HuH-7 (cell line): ENCODE data around the gene ZNF519.
"Not testable (repeated sequence)": the region's sequence is repeated elsewhere in the genome, so short reads cannot be mapped to it uniquely, and the experiment has no call there.

Source experiments
- DNase-seq: peaks from one replicate; pipeline ENCODE4 v3.0.0; 2011; ENCODE audit warnings: low spot score

Gene ZNF519

DNA sequence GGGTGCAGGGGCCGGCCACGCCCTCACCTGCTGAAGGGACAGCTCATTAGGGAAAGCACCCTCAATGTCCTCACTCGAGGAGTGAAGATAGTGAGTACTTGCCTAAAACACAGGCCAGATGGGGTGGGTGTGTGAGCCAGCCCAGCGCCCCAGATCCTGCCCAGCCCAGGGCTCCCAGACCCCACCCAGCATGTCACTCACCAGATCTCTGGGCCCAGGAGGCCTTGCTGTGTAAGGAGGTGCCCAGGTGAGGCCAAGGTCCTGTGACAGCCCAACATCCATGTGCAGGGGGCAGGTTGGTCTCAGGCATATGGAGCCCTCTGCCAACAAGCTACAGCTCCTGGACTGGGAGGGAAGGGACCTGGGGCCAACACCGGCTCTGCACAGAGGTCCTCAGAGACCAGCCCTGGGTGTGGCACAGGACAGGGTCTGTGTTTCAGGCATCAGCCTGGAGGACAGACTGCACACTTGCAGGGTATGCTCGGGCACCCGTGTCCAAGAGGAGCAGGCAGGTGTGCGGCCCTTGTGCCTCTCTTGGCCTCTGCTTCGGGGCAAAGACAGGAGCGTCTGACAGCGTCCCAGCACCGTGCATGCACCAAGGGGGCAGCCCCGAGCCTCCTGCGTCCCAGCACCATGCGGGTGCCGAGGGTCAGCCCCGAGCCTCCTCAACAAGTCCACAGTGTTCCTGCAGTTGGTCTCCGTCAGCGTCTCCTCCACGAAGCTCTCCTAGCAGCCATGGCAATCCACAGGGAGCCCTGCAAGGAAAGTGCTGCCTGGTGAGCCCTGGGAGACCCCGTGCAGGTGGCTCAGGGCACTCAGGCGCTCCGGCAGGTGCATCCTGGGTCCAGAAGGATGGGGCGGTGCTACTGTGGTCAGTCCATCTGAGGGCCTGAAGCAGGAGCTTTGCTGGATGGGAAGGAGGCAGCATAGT lies 16.0 kb upstream of the ZNF519 start:
- not testable (repeated sequence) for DNase-seq

- not testable (repeated sequence) for DNase-seq
These were observed 14.5 kb upstream of the ZNF519 start for GRCh38 chr18:14146771-14147170.

- not testable (repeated sequence) for DNase-seq
These were observed 13.5 kb upstream of the ZNF519 start for GRCh38 chr18:14145581-14146338.

DNA sequence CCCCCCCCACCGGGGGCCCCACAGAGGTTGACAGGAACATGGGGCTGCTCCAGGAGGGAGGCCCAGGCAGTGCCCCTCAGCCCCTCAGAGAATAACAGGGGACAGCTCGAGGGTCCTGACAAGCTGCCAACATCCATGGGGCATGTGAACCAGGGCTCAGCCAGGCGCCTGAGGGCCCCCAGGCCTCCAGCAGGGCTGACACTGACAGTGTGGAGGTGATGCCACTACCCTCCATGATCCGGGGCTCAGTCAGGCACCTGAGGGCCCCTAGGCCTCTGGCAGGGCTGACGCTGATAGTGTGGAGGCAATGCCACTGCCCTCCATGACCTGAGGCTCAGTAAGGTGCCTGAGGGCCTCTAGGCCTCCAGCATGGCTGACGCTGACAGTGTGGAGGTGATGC lies 12.8 kb upstream of the ZNF519 start:
- not testable (repeated sequence) for DNase-seq

DNA sequence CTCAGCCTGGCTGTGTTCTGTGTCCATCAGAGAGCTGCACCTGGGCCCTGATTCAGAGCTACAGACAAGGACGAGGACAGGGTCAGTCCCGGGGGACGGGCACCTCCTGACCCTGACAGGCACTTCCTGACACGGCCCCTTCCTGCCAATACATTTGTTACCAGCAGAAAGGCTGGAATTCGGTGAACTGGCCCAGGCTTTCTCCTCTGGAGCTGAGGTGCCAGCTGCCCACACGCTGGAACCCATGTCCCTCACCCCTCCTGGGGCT lies 12.3 kb upstream of the ZNF519 start:
- no peak for DNase-seq

DNA sequence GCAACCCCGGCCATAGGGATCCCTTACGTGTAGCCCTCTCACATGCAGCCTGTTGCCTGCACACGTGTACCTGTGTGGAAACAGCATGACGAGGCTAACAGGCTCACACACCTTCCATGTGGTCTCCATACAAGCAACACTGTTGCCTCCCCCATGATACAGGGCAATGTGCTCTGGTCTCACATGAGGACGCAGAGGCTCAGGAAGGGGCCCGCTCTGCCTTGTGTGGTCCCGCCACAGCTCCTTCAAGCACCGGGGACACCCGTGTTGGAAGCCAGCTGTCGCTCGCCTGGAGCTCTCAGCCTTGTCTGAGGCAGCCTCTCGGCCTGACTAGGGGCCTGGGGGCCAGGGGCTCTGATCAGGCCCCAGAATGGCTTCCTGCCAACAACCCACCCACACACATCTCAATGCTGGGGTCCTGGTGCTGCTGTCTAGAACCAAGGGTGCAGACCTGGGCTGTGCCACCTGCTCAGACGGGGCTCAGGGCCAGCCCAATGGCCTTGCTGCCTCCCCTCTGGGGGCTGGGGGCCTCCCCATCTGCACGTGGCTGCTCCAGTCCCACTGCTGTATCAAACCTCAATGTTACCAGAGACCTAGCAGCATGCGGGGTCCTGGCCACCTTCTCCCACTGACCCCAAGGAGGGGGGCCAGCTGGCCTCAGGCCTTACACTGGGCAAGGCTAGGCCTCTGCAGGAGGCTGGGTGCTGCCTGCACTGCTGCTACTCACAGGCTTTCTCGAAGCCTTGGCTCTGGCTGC lies 11.8 kb upstream of the ZNF519 start:
- DNase-seq = not testable (repeated sequence)

GRCh38 chr18:14143396-14143795 lies 11.2 kb upstream of the ZNF519 start:
- not testable (repeated sequence) for DNase-seq

DNA sequence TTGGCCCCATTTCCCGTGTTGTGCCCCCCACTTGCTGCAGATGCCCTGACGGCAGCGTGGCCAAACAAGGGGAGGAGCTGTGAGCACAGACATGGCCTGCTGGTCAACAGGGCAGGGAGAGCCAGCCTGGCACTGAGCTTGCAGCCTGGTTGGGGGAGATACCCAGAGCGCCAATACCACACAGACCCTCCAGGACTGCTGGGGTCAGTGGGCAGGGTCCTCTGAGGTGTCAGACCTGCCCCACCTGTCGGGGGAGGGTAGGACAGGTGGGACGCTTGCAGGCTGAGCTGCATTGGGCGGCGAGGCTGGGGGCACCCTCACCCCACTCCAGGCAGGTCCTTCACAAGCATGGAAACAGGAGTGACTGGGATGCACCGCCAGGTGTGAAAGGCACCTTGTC lies 9.9 kb upstream of the ZNF519 start:
- DNase-seq = not testable (repeated sequence)

DNA sequence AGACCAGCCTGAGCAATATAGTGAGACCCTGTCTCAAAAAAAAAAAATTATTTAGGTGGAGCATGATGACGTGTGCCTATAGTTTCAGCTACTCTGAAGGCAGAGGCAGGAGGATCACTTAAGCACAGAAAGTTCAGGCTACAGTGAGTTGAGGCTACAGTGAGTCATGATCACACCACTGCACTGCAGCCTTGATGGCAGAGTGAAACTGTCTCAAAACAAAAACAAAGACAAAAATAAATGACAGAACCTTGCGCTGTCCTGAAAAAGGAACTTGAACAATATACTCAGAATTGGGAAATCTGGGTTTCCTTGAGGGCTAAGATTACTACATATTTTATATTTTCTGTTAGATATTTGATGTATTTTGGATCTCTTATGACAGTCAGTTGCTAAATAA lies 7.3 kb upstream of the ZNF519 start:
- not testable (repeated sequence) for DNase-seq

DNA sequence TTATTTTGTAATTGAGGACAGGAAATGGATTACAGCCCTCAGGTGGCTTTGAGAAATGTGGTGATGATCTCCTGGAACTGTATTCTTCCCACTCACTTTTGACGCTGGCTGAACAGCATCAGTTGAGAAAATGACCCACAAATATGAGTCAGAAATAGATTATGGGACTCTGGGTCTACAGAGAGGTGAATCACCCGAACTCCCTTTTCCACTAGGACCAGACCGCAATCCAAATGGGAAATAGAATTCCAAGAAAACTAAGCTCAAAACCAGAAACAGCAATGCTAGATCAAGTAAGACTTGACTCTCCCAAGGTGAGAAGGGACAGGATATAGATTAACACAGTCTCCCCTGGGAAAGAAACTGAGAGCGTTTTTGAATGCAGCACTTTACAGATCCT lies 5.7 kb upstream of the ZNF519 start:
- not testable (repeated sequence) for DNase-seq

DNA sequence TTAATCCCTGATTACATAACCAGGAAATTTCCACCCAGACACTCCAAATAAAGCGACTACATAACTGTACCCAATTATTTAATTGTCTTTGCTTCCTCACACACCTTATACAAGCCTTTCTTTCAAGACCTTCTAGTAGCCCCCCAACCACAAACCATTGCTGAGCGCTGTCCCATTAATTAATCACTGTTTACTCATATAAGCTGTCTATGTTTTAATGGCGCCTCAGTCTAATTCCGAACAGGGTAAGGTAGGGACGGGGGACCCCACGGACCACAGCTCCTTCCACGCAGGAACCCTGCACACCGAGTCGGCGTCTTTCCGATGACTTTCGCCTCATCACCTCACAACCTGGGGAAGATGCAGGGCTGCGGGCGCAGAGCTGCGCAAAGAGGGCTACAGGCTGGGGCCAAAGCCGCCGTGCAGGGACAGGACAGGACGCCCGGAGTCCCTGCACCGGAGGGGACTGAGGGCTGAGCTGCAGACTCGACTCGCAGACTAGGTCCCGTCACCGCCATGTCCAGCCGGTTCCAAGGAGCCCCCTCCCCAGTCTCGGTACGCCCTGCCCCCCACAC lies 452 bp downstream of the ZNF519 start:
- not testable (repeated sequence) for DNase-seq

DNA sequence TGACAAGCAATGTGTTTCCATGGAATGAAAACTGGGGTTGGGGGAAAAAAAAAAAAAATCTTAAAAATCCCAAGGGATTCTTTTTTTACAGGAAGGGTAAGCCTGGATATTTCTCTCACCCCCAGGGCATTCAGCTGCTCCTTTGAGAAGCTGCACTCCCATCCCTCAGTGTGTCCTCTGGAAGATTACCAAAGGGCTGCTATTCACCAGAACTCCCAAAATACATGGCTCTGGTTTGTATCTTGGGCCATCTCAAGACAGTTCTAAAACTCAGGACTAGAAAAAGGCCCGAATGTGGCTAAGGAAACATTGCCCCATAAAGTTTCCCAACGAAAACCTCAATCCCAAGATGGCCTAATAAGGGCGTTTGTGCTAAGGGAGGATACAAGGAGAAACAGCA lies 1.4 kb downstream of the ZNF519 start:
- DNase-seq = not testable (repeated sequence)

DNA sequence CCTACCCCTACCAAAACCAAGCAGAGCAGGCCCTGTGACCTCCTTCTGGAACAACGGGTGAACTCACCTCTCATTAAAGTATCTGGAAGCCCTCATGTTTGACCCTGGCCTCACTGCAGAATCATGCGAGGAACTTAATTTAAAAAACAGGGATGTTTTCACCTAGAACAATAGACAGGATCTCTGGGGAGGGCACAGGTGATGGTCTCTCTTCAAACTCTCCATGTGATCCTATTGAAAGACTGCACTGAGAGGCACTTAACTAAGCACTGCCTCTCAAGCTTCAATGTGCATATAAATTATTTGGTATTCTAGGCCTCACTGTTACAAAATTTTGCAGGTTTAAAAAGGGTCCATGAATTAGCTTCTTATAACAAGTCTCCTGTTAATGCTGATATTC lies 7.5 kb downstream of the ZNF519 start:
- no peak for DNase-seq

DNA sequence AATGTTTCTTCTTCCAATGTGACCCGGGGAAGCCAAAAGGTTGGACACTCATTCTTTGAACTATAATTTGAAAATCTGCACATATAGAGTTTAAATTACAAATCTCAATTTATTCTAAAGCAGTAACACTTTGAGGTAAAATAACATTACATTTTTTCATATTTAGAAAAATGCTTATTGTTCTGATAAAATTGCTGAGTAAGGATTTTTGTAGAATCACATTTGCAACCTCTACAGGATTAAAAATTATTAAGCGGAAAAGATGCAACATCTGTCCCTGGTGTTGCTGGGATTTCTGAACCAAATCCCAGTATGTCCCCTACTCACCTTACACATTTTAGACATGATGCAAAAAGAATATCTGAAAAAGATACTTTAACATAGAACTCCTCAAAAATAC lies 10.1 kb downstream of the ZNF519 start:
- DNase-seq = no peak

- DNase-seq = no peak
These were observed 11.3 kb downstream of the ZNF519 start for GRCh38 chr18:14120926-14121325.

DNA sequence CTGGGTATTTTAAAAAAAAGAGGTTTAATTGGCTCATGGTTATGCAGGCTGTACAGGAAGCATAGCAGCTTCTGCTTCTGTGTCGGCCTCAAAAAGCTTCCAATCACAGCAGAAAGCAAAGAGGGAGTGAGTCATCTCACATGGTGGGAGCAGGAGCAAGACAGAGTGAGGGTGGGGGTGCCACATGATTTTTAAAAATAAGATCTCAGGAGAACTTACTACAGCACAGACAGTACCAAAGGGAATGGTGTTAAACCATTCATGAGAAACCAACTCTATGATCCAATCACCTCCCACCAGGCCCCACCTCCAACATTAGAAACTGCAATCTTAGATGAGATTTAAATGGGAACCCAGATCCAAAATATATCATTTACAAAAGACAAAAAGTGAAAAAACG lies 14.6 kb downstream of the ZNF519 start:
- DNase-seq = no peak

DNA sequence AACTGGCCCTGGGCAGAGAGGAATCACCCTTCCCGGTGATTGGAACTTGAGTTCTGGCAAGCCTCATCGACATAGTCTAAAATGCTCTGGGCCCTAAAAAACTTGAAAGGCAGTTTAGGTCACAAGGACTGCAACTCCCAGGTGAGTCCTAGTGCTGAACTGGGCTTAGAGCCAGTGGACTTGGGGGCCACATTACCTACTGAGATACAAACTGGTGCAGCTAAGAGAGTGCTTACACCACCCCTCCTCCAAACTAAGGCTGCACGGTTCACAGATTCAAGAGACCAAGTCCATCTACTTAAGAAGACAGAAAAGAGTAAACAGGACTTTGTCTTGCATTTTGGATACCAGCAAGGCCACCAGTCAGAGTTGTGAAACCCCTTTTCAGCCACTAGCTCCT lies 25.3 kb downstream of the ZNF519 start:
- DNase-seq = no peak

- no peak for DNase-seq
These were observed 27.1 kb downstream of the ZNF519 start for GRCh38 chr18:14104906-14105748.

DNA sequence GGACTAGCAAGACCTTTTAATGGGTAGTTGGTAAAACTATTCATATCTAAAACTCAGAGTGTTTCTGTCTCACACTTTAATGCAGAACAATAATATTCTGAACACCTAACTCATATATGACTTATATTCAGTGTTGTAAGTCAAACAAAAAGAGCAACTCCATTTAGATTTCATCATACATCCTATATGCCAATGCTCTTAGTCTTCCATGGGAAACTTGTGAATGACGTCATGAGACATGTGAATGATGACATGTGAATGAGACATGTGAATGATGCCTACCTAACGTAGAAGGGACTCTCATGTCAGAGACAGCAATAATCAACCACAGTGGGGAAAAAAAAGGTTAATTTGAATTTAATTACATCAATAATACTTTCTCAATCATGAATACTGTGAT lies 28.0 kb downstream of the ZNF519 start:
- no peak for DNase-seq

- DNase-seq = no peak
These were observed 31.5 kb downstream of the ZNF519 start for GRCh38 chr18:14100503-14101286.

- no peak for DNase-seq
These were observed 33.8 kb downstream of the ZNF519 start for GRCh38 chr18:14098428-14098827.
